ENCODE results near the gene PEAK3.

PEAK3 gene

DNA sequence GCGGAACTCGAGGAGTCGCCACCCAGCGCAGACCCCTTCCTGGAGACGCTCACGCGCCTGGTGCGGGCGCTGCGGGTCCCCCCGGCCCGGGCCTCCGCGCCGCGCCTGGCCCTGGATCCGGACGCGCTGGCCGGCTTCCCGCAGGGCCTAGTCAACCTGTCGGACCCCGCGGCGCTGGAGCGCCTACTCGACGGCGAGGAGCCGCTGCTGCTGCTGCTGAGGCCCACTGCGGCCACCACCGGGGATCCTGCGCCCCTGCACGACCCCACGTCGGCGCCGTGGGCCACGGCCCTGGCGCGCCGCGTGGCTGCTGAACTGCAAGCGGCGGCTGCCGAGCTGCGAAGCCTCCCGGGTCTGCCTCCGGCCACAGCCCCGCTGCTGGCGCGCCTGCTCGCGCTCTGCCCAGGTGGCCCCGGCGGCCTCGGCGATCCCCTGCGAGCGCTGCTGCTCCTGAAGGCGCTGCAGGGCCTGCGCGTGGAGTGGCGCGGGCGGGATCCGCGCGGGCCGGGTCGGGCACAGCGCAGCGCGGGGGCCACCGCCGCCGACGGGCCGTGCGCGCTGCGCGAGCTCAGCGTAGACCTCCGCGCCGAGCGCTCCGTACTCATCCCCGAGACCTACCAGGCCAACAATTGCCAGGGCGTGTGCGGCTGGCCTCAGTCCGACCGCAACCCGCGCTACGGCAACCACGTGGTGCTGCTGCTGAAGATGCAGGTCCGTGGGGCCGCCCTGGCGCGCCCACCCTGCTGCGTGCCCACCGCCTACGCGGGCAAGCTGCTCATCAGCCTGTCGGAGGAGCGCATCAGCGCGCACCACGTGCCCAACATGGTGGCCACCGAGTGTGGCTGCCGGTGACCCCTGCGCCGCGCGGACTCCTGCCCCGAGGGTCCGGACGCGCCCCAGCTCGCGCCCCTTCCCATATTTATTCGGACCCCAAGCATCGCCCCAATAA, 30.6 kb downstream of the PEAK3 start:
- Histone ChIP-seq H3K4me3 (peak overlapping the region; percentile 45), H3K27ac (no peak overlapping the region)
- TF ChIP-seq, protein P1, sequence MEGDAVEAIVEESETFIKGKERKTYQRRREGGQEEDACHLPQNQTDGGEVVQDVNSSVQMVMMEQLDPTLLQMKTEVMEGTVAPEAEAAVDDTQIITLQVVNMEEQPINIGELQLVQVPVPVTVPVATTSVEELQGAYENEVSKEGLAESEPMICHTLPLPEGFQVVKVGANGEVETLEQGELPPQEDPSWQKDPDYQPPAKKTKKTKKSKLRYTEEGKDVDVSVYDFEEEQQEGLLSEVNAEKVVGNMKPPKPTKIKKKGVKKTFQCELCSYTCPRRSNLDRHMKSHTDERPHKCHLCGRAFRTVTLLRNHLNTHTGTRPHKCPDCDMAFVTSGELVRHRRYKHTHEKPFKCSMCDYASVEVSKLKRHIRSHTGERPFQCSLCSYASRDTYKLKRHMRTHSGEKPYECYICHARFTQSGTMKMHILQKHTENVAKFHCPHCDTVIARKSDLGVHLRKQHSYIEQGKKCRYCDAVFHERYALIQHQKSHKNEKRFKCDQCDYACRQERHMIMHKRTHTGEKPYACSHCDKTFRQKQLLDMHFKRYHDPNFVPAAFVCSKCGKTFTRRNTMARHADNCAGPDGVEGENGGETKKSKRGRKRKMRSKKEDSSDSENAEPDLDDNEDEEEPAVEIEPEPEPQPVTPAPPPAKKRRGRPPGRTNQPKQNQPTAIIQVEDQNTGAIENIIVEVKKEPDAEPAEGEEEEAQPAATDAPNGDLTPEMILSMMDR (IDR thresholded peaks at IDR 0.05), result no peak
- DNase-seq (ENCODE audit: low spot score), result no peak

DNA sequence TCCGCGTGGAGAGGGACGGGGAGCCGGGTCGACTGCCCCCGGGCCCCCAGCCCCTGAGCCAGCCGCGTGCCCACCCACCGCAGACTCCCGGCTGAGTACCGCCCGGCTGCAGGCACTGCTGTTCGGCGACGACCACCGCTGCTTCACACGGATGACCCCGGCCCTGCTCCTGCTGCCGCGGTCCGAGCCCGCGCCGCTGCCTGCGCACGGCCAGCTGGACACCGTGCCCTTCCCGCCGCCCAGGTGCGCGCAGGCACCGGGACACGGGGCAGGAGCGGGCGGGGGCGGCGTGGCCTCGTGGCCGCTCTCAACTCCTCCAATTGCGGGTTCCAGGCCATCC, 31.2 kb downstream of the PEAK3 start:
- no peak for DNase-seq (ENCODE audit: low spot score)
- Histone ChIP-seq H3K4me3 (peak overlapping the region; percentile 45), H3K27ac (no peak overlapping the region)
- TF ChIP-seq, protein P1 (IDR thresholded peaks at IDR 0.05), result no peak

DNA sequence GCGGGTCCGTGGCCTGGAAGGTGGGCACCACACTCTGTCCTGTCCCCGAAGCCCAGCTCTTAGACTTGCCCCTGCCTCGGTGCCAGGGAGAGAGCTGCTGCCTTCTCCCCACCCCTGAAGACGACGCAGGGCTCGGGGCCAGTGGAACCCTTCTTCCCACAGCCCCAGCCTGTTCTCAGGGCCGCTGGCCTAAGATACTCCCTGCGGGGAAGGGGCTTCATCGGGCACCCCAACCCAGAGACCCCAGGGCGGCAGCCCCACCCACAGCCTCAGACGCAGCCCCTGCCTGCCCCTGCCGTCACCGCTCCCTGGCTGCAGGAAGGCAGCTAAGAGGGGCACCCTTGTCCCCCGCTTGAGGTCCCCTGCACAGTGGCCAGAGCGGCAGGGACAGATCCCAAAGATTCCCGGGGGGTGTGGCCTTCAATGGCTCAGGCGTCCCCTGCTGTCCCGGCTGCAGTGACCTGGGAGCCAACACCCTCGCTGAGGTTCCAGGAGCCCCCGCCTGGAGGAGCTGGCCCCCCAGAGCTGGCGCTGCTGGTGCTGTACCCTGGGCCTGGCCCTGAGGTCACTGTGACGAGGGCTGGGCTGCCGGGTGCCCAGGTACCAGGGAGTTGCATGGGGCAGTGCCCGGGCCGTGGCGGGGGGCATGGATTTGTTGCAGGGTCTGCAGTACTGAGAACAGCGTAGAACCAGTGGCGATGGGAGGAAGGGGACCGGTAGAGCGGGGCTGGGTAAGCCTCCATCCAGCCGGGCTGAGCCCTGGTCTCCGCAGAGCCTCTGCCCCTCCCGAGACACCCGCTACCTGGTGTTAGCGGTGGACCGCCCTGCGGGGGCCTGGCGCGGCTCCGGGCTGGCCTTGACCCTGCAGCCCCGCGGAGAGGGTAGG, 31.9 kb downstream of the PEAK3 start:
- DNase-seq (ENCODE audit: low spot score), result no peak
- TF ChIP-seq, protein P1 (IDR thresholded peaks at IDR 0.05), result no peak
- Histone ChIP-seq H3K27ac (no peak overlapping the region), H3K4me3 (peak overlapping the region; percentile 45)

DNA sequence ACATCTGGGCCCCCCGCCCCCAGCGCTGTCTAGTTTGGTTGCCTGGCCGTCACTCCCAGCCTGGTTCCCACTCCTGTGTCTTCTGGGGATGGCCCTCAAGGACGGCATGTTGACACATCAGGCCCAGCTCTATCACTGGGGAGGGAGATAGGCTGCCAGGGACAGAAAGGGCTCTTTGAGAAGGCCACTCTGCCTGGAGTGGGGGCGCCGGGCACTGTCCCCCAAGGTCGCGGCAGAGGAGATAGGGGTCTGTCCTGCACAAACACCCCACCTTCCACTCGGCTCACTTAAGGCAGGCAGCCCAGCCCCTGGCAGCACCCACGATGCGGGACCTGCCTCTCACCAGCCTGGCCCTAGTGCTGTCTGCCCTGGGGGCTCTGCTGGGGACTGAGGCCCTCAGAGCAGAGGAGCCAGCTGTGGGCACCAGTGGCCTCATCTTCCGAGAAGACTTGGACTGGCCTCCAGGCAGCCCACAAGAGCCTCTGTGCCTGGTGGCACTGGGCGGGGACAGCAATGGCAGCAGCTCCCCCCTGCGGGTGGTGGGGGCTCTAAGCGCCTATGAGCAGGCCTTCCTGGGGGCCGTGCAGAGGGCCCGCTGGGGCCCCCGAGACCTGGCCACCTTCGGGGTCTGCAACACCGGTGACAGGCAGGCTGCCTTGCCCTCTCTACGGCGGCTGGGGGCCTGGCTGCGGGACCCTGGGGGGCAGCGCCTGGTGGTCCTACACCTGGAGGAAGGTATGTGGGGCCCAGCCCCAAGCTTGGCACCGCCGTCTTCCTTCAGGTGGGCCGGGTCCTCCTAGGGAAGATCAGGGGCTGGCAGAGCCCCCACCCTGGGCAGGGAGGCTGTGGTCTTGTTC, 32.7 kb downstream of the PEAK3 start, which contains the start of gene AMH:
Gene AMH, plus strand, starts transcription at position 314 of the 857 bp plus-strand sequence. Its CDS starts 10 bp downstream, at position 324.
- TF ChIP-seq, protein P1 (IDR thresholded peaks at IDR 0.05), result no peak
- DNase-seq (ENCODE audit: low spot score), result no peak

DNA sequence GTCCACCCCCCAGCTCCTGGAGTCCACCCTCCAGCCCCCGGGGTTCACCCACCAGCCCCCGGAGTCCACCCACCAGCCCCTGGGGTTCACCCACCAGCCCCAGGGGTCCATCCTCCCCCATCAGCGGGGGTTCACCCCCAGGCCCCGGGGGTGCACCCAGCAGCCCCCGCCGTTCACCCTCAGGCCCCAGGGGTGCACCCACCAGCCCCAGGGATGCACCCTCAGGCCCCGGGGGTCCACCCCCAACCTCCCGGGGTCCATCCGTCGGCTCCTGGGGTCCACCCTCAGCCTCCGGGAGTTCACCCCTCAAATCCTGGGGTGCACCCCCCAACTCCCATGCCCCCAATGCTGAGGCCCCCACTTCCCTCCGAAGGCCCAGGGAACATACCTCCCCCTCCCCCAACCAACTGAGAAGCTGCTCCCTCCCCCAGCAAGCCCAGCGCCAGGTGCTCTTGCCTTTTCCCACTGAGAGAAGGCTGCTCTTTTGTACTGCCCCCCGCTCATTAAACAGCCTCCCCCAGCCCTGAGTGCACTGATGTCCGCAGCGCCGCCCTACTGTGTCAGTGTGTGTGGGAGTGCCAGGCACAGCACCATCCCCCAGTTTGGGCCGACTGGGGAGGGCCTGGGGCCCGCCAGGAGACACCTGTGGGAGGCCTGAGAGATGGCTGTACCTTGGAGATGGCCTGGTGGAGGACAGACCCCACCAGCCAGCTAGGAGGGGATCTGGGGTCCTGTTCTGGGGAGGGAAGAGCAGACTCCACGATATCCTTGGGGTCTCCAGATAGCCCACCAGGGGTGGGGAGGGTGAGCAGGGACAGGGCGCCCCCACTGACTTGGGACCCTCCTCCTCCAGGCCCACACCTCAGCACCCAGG, 33.6 kb downstream of the PEAK3 start:
- DNase-seq (ENCODE audit: low spot score), result no peak
- no peak overlapping the region for H3K27ac ChIP-seq
- TF ChIP-seq, protein P1 (IDR thresholded peaks at IDR 0.05), result no peak
- H3K4me3 ChIP-seq, result no peak overlapping the region

More for the DNA sequence above, 32.7 kb downstream of the PEAK3 start, which contains the start of gene AMH:
- Histone ChIP-seq H3K27ac (no peak within 1 kb of the TSS), H3K4me3 (no peak within 1 kb of the TSS)

Measured in coronary artery (tissue), 2 donors.